Pancreas (tissue), 10 donors: ENCODE data around the gene BANP. TPM values are rescaled to one million over a fixed set of nuclear protein-coding genes. Genes with fewer than 3 reads are reported as not detected.
"Not testable (repeated sequence)": the region's sequence is repeated elsewhere in the genome, so short reads cannot be mapped to it uniquely, and the experiment has no call there.

ENCODE experiments used
- ATAC-seq, 4 donors: fragments of 200-7000 bp; cut with Tn5 transposase; one replicate each; pipeline versions ENCODE4 v1.8.0 to v1.9.1; 2020; ENCODE audit warnings: mild to moderate bottlenecking in 4 of 4, moderate library complexity in 4 of 4
- DNase-seq, 6 donors: peaks; one replicate each; pipeline ENCODE4 v3.0.0-alpha.2; 2020
- FAIRE-seq: peaks from 2 replicates; lab custom pipeline; 2012; peaks lifted over from hg19 to GRCh38; lab: Jason Lieb, UNC
- H3K27ac ChIP-seq, 4 donors: fragments of 200-600 bp; sonication (generic); 1 replicate in 3 of 4; 2 replicates in 1 of 4; pipeline versions ENCODE4 v1.5.0 to v1.8.0; 2020
- H3K27me3 ChIP-seq, 4 donors: fragments of 200-600 bp; one replicate each; pipeline ENCODE4 v1.8.0; 2021
- H3K36me3 ChIP-seq, 3 donors: fragments of 200-600 bp; sonication (generic) in 1 of 3; one replicate each; pipeline versions ENCODE4 v1.5.0 to v1.8.0; 2020 to 2021
- H3K4me1 ChIP-seq, 3 donors: fragments of 200-600 bp; one replicate each; pipeline ENCODE4 v1.8.0; 2021
- H3K4me3 ChIP-seq, 4 donors: fragments of 200-600 bp; sonication (generic) in 2 of 4; one replicate each; pipeline versions ENCODE4 v1.5.0 to v1.8.0; 2020 to 2021
- H3K9me3 ChIP-seq, 4 donors: fragments of 200-600 bp; one replicate each; pipeline ENCODE4 v1.8.0; 2021
- CTCF ChIP-seq, 4 donors: fragments of 200-600 bp; sonication (generic) in 3 of 4; IDR thresholded peaks; one replicate each; pipeline versions ENCODE4 v1.5.0 to v1.8.0; 2021; ENCODE audit warnings: antibody characterized with exemption in 4 of 4
- WGBS, 2 donors: extraction: QIAGEN DNeasy Blood & Tissue Kit; methylation state at CpG; one replicate each; pipeline ENCODE4 v1.1.7; 2013; 5-methylcytosine and 5-hydroxymethylcytosine counted together
- intact Hi-C, 3 donors: fragments of 100-400 bp; cut with DNase I; formaldehyde crosslinking; loops; one replicate each; pipeline versions ENCODE4 v1.11.1 to v1.14.2; 2022
- polyA plus RNA-seq, 2 donors: library from polyadenylated mRNA; stranded (reverse); fragments of 200-250 nt; gene quantifications; one replicate each; pipeline ENCODE4 v1.2.3, GENCODE V29; 2013
- total RNA-seq, 6 donors: library from RNA; stranded (reverse); fragmentation: NEBNext Ultra II Directional in 4 of 6; extraction: Animal tissue kit (Norgen Biotek cat#: 25700) in 4 of 6; gene quantifications; one replicate each; pipeline versions ENCODE4 v1.2.1 to v1.2.4, GENCODE V29; 2021 to 2023
- donor health status: healthy with polysubstance abuse.
- donor health status: DM: no; HTN: no; CAD: no; lungs with moderate emphysema.
- donor health status: DM: no; HTN: no; CAD: no.
- donor health status: control.
- donor health status: control.
- donor health status: Bipolar disorder and iron deficiency.
- donor health status: DM: yes; HTN: yes; CAD: no.
- donor health status: DM: no; HTN: no; CAD: no.
- donor health status: DM: no; HTN: no; CAD: no.
- donor health status: DM: yes; HTN: yes; CAD: no.

Gene BANP
- total and polyA plus RNA-seq, 8 donors: 6.1 to 17.8 (median 13.4) TPM

- peak; percentile 33 to 61 (median 52) for ATAC-seq
- H3K36me3 ChIP-seq: not testable (repeated sequence)
These were observed 32.0 kb downstream of the BANP start for GRCh38 chr16:87983072-87983736.

GRCh38 chr16:87983737-87984097 lies 32.5 kb downstream of the BANP start:
- DNase-seq, intact Hi-C loops, H3K4me3 ChIP-seq, ATAC-seq, H3K36me3 ChIP-seq, FAIRE-seq, H3K9me3 ChIP-seq, H3K27me3 ChIP-seq: not testable (repeated sequence)
- peak overlapping the region in 2 of 4 donors; percentile 11 to 20 for H3K27ac ChIP-seq
- peaks cover 0 to 13% (median 4%) of the 10 kb centered on the region in 3 donors for H3K4me1 ChIP-seq
- 67% methylated on average over 6 to 7 of the region's 7 CpGs for WGBS, 2 donors

More at GRCh38 chr16:87983072-87983736, 32.0 kb downstream of the BANP start:
- intact Hi-C loops, FAIRE-seq, DNase-seq, H3K27me3 ChIP-seq, H3K4me3 ChIP-seq, H3K9me3 ChIP-seq: not testable (repeated sequence)
- Histone ChIP-seq H3K4me1 (peaks cover 0 to 16% (median 6%) of the 10 kb centered on the region in 3 donors), H3K27ac (peak overlapping the region in 2 of 4 donors; percentile 11 to 20)
- peak in 2 of 4 donors; percentile 19 to 25 for TF ChIP-seq CTCF (IDR thresholded peaks at IDR 0.05)
- 43 to 46% methylated on average over 17 to 20 of the region's 20 CpGs for WGBS, 2 donors

- ATAC-seq, H3K36me3 ChIP-seq, DNase-seq, H3K9me3 ChIP-seq, H3K27ac ChIP-seq, intact Hi-C loops, FAIRE-seq, H3K27me3 ChIP-seq, H3K4me3 ChIP-seq: not testable (repeated sequence)
- WGBS, 2 donors: 87 to 89% methylated on average over 15 of the region's 15 CpGs
- H3K4me1 ChIP-seq: peaks cover 0 to 12% (median 0%) of the 10 kb centered on the region in 3 donors
These were observed 32.9 kb downstream of the BANP start for GRCh38 chr16:87984180-87984579.

- intact Hi-C loops: no loop called here
- 92 to 97% methylated on average over 28 of the region's 28 CpGs for whole genome bisulfite sequencing, 2 donors
- FAIRE-seq (no peak), DNase-seq (peak in 1 of 6 donors; percentile 46), ATAC-seq (no peak)
- H3K36me3 ChIP-seq: no peaks in the 10 kb centered on the region
- no peak overlapping the region for H3K27ac ChIP-seq
- no peak for TF ChIP-seq CTCF (IDR thresholded peaks at IDR 0.05)
- no peak overlapping the region for H3K4me3 ChIP-seq
- H3K9me3 ChIP-seq: no peaks in the 10 kb centered on the region
- no peaks in the 10 kb centered on the region for H3K27me3 ChIP-seq
- H3K4me1 ChIP-seq: peaks cover 0 to 10% (median 0%) of the 10 kb centered on the region in 3 donors
These were observed 33.5 kb downstream of the BANP start for GRCh38 chr16:87984632-87985267.

GRCh38 chr16:87985493-87985892 lies 34.3 kb downstream of the BANP start:
- ATAC-seq, H3K9me3 ChIP-seq, DNase-seq, FAIRE-seq, H3K4me1 ChIP-seq, H3K36me3 ChIP-seq, H3K4me3 ChIP-seq, H3K27me3 ChIP-seq, intact Hi-C loops, H3K27ac ChIP-seq: not testable (repeated sequence)
- WGBS, 2 donors: 88 to 92% methylated on average over 5 of the region's 5 CpGs

GRCh38 chr16:87986361-87986849 lies 35.2 kb downstream of the BANP start:
- H3K4me1 ChIP-seq, H3K36me3 ChIP-seq, H3K27ac ChIP-seq, DNase-seq, FAIRE-seq, H3K27me3 ChIP-seq, intact Hi-C loops, ATAC-seq, H3K9me3 ChIP-seq, H3K4me3 ChIP-seq: not testable (repeated sequence)
- WGBS, 2 donors: 59 to 70% methylated on average over 5 of the region's 5 CpGs

GRCh38 chr16:87988596-87988995 lies 37.4 kb downstream of the BANP start:
- H3K4me3 ChIP-seq, H3K4me1 ChIP-seq, H3K27ac ChIP-seq, FAIRE-seq, DNase-seq, H3K36me3 ChIP-seq, intact Hi-C loops, H3K9me3 ChIP-seq, ATAC-seq, H3K27me3 ChIP-seq: not testable (repeated sequence)
- WGBS, 2 donors: 88 to 95% methylated on average over 9 of the region's 9 CpGs

- 78 to 84% methylated on average over 4 of the region's 4 CpGs for WGBS, 2 donors
- H3K27me3 ChIP-seq, FAIRE-seq, H3K4me1 ChIP-seq, ATAC-seq, intact Hi-C loops, H3K9me3 ChIP-seq, DNase-seq, H3K36me3 ChIP-seq, H3K27ac ChIP-seq, H3K4me3 ChIP-seq: not testable (repeated sequence)
These were observed 39.0 kb downstream of the BANP start for GRCh38 chr16:87990254-87990653.

GRCh38 chr16:87992142-87992541 lies 40.9 kb downstream of the BANP start:
- FAIRE-seq, H3K36me3 ChIP-seq, H3K4me1 ChIP-seq, DNase-seq, H3K27me3 ChIP-seq, ATAC-seq, intact Hi-C loops, H3K27ac ChIP-seq, H3K9me3 ChIP-seq, H3K4me3 ChIP-seq: not testable (repeated sequence)
- WGBS, 2 donors: 97 to 99% methylated on average over 7 of the region's 7 CpGs
